HTR-8/SVneo (cell line): ENCODE measurements around the gene DCXR.

Experiments
- DNase-seq: peaks from one replicate; pipeline ENCODE4 v3.0.0; 2011; ENCODE audit warnings: low spot score, mixed read lengths; ENCODE audit not compliant: insufficient read length
- FAIRE-seq: peaks from 2 replicates; lab custom pipeline; 2011; peaks lifted over from hg19 to GRCh38; lab: Jason Lieb, UNC

DCXR gene

GRCh38 chr17:82015311-82015971 lies 22.1 kb downstream of the DCXR start:
- FAIRE-seq (no peak), DNase-seq (no peak)

- no peak for DNase-seq
- no peak for FAIRE-seq
These were observed 22.6 kb downstream of the DCXR start for GRCh38 chr17:82014971-82015310.

- no peak for FAIRE-seq
- no peak for DNase-seq
These were observed 23.1 kb downstream of the DCXR start for GRCh38 chr17:82014432-82014831.

GRCh38 chr17:82013772-82014321 lies 23.6 kb downstream of the DCXR start:
- DNase-seq (no peak), FAIRE-seq (no peak)

GRCh38 chr17:82013341-82013740 lies 24.2 kb downstream of the DCXR start:
- DNase-seq: no peak
- FAIRE-seq: no peak

GRCh38 chr17:82012640-82013295 lies 24.7 kb downstream of the DCXR start:
- FAIRE-seq: no peak
- DNase-seq: no peak

GRCh38 chr17:82012261-82012639 lies 25.2 kb downstream of the DCXR start:
- no peak for DNase-seq
- no peak for FAIRE-seq

- FAIRE-seq: no peak
- no peak for DNase-seq
These were observed 25.8 kb downstream of the DCXR start for GRCh38 chr17:82011617-82012187.

GRCh38 chr17:82010575-82011525 lies 26.6 kb downstream of the DCXR start:
- DNase-seq (no peak), FAIRE-seq (no peak)

GRCh38 chr17:82009413-82009812 lies 28.1 kb downstream of the DCXR start:
- FAIRE-seq: no peak
- no peak for DNase-seq

- DNase-seq: no peak
- FAIRE-seq: no peak
These were observed 28.5 kb downstream of the DCXR start for GRCh38 chr17:82008941-82009405.

GRCh38 chr17:82008258-82008940 lies 29.1 kb downstream of the DCXR start:
- FAIRE-seq (no peak), DNase-seq (no peak)

- DNase-seq: no peak
- no peak for FAIRE-seq
These were observed 29.8 kb downstream of the DCXR start for GRCh38 chr17:82007495-82008257.

GRCh38 chr17:82007228-82007494 lies 30.3 kb downstream of the DCXR start:
- FAIRE-seq (no peak), DNase-seq (no peak)

- FAIRE-seq (no peak), DNase-seq (no peak)
These were observed 30.8 kb downstream of the DCXR start for GRCh38 chr17:82006468-82007227.

GRCh38 chr17:82005701-82006348 lies 31.7 kb downstream of the DCXR start:
- FAIRE-seq (peak; percentile 72), DNase-seq (no peak)

GRCh38 chr17:82004517-82005455 lies 32.7 kb downstream of the DCXR start:
- FAIRE-seq: no peak
- DNase-seq: no peak
